ENCODE measurements around the gene HIF3A. TPM values are rescaled to one million over a fixed set of nuclear protein-coding genes. Genes with fewer than 3 reads are reported as not detected.

Gene HIF3A
- total RNA-seq, 4 donors from 2014 or later, result 18.4 to 262 (median 91.2) TPM

GRCh38 chr19:46344363-46344762 is 47.5 kb downstream of the HIF3A start:
- Histone ChIP-seq H3K27me3 (no peaks in the 10 kb centered on the region), H3K36me3 (peaks cover 0 to 3% (median 0%) of the 10 kb centered on the region in 3 donors), H3K9me3 (no peaks in the 10 kb centered on the region), H3K4me1 (peaks cover 0 to 20% (median 3%) of the 10 kb centered on the region in 4 donors), H3K4me3 (no peak overlapping the region), H3K27ac (no peak overlapping the region)
- no peak for DNase-seq
- TF ChIP-seq CTCF (IDR thresholded peaks at IDR 0.05) (no peak), POLR2A (IDR thresholded peaks at IDR 0.05) (no peak)

DNA sequence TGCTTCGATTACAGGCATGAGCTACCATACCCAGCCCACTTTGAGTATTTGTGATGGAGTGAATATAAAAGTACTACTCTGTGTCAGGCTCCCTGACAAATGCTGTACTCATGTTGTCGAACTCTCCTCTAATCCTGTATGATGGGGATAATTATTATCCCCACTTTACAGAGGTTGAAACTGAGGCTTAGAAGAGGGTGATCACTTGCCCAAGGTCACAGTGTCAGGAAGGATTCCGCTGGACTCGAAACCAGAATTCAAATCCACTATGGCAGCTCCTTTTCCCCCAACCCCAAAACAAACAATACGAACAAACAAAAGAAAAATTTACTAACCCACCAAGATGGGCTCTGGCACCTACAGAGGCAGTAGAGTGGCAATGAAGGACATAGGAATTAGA is 48.3 kb downstream of the HIF3A start:
- DNase-seq, result no peak
- TF ChIP-seq POLR2A (IDR thresholded peaks at IDR 0.05) (no peak), CTCF (IDR thresholded peaks at IDR 0.05) (no peak)
- no peaks in the 10 kb centered on the region for H3K36me3 ChIP-seq
- H3K9me3 ChIP-seq, result no peaks in the 10 kb centered on the region
- no peaks in the 10 kb centered on the region for H3K27me3 ChIP-seq
- H3K4me1 ChIP-seq, result peaks cover 4 to 28% (median 9%) of the 10 kb centered on the region in 4 donors
- H3K27ac ChIP-seq, result no peak overlapping the region
- no peak overlapping the region for H3K4me3 ChIP-seq

DNA sequence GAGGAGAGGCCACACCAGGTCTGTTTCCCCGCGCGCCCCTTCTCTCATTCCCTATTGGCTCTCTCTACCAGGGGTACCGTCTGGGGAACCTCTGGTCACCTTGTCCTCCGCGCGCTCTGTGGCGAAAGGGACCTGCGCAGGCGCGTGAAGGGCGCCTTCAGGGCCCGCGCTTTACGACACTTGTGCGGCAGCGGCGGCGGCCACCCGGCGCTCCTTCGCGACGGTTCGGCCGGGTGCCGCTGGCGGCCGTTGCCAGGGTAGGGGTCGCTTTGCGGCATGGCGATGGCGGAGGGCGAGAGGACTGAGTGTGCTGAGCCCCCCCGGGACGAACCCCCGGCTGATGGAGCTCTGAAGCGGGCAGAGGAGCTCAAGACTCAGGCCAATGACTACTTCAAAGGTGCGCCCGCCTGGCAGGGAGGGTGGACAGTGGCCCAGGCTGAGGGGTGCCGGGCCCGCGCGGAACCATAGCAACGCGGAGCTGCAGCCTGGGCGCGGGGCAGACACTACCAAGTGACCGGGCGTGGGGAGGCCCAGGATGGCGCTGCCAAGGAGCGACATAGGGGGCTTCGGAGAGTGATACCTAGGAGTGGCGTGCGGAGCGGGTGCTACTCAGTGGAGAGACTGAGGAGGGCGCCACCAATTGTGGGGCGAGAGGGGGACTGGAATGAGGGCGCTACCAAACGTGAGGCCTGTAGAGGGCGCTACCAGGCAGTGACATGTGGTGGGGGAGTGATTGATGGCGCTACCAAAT is 50.2 kb downstream of the HIF3A start, which contains the start of gene PPP5C:
PPP5C (plus strand) TSS at position 267 of the 751 bp plus-strand sequence; CDS start at position 277, 10 bp downstream.
- Histone ChIP-seq H3K4me1 (peaks cover 4 to 46% (median 26%) of the 10 kb centered on the region in 4 donors), H3K4me3 (peak within 1 kb of the TSS; percentile 69 to 97 (median 84)), H3K27me3 (no peaks in the 10 kb centered on the region), H3K27ac (peak within 1 kb of the TSS; percentile 72 to 92 (median 82)), H3K36me3 (no peaks in the 10 kb centered on the region), H3K9me3 (no peaks in the 10 kb centered on the region)
- TF ChIP-seq CTCF (IDR thresholded peaks at IDR 0.05) (peak; percentile 36 to 84 (median 72)), POLR2A (IDR thresholded peaks at IDR 0.05) (peak; percentile 86 to 89)
- peak; percentile 86 to 96 (median 94) for DNase-seq

DNA sequence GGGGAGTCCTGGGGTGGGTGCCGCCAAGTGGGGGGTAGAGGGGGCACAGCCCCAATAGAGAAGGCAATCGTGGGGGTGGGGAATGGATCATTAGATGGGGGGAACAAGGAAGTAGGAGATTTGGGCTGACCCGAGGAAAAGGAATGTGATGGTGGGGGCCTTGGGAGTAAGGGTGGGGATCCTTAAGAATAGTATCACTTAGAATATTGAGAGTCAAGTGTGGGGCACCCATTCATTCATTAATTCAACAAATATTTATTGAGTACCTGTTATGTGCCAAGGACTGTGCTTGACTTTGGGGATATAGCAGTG is 50.7 kb downstream of the HIF3A start:
- no peaks in the 10 kb centered on the region for H3K36me3 ChIP-seq
- peak overlapping the region in 2 of 4 donors; percentile 83 to 92 for H3K27ac ChIP-seq
- peaks cover 4 to 51% (median 26%) of the 10 kb centered on the region in 4 donors for H3K4me1 ChIP-seq
- H3K9me3 ChIP-seq, result no peaks in the 10 kb centered on the region
- H3K27me3 ChIP-seq, result no peaks in the 10 kb centered on the region
- DNase-seq, result no peak
- no peak for TF ChIP-seq POLR2A (IDR thresholded peaks at IDR 0.05)
- peak in 1 of 6 experiments; percentile 3 for TF ChIP-seq CTCF (IDR thresholded peaks at IDR 0.05)
- peak overlapping the region; percentile 69 to 97 (median 84) for H3K4me3 ChIP-seq

- no peak for DNase-seq
- no peaks in the 10 kb centered on the region for H3K27me3 ChIP-seq
- H3K4me1 ChIP-seq, result peaks cover 4 to 51% (median 26%) of the 10 kb centered on the region in 4 donors
- no peaks in the 10 kb centered on the region for H3K9me3 ChIP-seq
- TF ChIP-seq CTCF (IDR thresholded peaks at IDR 0.05), result no peak
- TF ChIP-seq POLR2A (IDR thresholded peaks at IDR 0.05), result no peak
- peaks cover 0 to 2% (median 0%) of the 10 kb centered on the region in 3 donors for H3K36me3 ChIP-seq
- no peak overlapping the region for H3K27ac ChIP-seq
- peak overlapping the region in 3 of 4 donors; percentile 79 to 97 (median 90) for H3K4me3 ChIP-seq
Measured at GRCh38 chr19:46347985-46348384, 51.1 kb downstream of the HIF3A start.
